Fibroblast of gingiva (primary cell): ENCODE data around the gene STK24.

Experiments
- DNase-seq: peaks from one replicate; pipeline ENCODE4 v3.0.0-alpha.2; 2011; ENCODE audit warnings: low read depth

Gene STK24

DNA sequence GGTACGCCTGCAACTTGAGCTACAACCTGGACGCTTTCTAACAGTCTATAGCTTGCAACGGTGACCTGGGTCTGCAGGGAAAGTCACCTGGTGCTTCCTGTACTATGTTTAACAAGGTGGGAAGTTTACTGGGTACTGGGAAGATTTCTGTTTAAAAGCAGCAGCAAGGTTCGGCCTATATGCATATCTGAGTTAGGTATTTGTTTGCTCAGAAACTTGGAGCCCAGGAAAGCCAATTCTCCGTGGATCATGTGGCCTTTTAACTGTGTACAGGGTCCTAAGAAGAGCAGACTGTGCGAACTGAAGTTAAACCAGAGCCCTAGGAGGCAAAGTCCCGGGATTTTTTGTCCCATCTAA lies 103.1 kb downstream of the STK24 start:
- DNase-seq = no peak

GRCh38 chr13:98473135-98473787 lies 103.6 kb downstream of the STK24 start:
- no peak for DNase-seq

DNA sequence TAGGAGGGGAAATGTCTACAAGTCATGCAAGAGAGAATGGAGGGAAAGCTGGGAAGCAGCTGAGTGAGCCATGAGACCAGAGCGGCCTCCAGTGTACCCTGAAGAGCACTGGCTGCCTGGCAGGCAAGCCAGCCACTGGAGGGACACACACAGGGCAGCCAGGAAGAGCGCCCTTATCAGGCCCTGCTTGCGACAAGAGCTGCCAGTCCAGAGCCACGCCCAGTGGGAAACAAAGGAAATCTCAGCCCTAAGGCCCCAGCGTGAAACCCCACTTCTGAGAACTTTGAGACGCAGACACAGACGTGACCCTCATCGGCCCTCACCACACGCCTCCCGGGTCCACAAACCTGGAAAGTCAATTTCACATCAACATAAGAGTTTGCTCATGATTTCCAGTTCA lies 105.0 kb downstream of the STK24 start:
- DNase-seq = no peak

GRCh38 chr13:98470920-98471319 lies 106.0 kb downstream of the STK24 start:
- DNase-seq = no peak

DNA sequence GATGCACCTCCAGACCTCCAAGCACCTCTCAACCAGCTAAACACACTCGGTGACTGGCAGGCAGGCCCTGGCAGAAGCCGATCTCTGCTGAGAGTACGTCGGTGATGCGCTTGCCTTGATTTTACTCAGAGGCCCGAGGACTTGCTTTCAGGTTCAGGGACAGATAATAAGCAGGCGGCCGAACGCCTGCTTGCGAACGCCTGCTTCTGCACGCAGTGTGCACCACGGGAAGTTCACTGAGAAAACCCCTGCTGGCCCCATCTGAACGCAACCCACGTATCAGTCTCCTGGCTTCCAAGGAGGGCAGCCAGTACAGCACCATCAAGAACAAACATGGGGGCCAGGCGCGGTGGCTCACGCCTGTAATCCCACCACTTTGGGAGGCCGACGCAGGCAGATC lies 108.0 kb downstream of the STK24 start:
- no peak for DNase-seq

GRCh38 chr13:98468361-98468760 lies 108.5 kb downstream of the STK24 start:
- no peak for DNase-seq

DNA sequence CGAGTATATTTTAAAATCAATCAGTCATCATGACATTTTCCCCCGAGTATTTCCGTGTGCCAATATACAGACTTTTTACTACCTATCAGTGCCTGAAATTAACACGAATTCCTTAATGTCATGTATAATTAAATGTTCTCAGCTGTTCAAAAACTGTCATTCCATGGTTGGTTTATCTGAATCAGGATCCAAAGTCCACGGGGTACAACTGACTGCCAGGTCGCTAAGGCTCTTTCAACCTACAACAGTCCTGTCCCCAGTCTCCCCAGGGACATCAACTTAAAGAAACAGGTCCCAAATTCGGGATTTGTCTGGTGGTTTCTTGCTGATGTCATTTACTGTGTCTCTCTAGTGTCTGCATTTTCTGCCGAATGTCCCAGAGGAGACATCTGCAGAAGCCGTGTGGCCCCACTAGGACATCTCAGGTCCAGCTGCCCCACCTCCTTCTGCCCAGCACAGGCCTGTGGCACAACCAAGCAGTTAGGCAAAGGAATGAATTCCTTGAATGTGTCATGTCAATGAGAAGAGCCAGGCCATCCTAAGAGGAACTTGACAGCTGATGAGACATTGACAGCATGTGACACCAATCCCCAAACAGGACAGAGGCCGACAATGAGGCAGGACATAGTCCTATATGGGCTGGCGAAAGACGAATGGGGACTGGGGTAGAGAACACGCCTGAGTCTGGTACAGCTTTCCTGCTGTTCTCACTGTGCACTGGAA lies 109.5 kb downstream of the STK24 start:
- no peak for DNase-seq

DNA sequence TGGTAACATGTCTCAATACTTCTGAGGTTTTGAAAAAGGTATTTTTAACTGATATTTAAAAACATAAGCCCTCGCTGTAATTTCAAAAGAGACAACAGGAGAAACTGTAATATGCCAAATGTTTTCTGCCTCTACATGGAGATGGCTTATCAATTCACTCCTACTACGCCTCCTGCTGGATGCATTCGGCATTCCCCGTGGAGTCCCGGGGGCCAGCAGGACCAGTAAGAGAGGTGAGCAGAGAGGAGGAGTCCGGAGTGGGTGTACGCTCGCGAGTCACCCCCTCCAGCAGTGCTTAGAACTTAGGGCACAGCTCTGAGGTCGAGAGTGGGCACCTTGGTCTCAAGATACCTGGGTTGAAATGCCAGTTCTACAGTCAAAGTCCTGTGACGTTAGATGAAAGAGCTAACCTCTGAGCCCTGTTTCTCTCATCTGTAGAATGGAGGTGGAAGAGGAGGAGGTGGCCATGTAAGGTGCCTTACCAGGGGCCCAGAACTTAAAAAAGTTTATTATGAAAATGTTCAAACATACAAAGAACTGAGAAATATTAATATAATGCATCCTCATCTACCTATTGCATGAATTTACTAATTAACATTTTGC lies 110.2 kb downstream of the STK24 start:
- DNase-seq = peak; percentile 26

GRCh38 chr13:98462946-98463345 lies 114.0 kb downstream of the STK24 start:
- DNase-seq = no peak

GRCh38 chr13:98462241-98462882 lies 114.5 kb downstream of the STK24 start:
- no peak for DNase-seq

DNA sequence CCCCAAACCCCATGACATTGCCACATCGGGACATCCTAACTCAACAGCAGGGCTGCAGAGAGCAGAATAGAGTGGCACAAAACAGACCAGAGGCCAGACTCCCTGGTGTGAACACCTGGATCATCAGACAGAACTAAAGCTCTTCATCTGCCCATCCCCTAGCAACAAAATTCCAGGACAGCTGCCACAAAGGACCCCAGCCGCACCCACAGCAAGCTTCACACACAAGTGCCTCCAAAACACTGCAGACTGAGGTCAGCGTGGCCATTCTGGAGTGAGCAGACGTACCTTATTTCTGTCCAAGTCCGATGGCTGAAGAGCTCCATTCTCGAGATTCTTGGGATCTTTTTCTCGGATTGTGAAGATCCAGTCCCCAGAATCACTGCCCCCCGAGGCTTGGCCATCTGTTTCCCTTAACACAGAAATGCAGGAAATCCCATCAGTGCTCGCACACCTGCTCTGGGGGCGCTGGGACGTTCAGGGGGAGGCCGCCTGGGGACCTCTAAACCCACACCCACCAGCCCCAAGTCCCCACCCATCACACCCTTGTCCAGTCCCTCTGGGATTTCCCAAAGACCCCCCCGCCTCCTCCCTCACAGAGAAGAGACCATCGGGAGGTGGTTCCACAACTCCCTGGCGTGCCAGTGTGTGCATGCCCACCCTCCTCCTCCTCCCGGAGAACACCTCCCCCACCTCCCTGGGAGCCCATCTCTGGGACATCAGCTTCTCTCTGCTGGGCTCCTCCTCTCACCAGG lies 115.2 kb downstream of the STK24 start:
- no peak for DNase-seq

- no peak for DNase-seq
These were observed 116.4 kb downstream of the STK24 start for GRCh38 chr13:98460516-98460915.

- DNase-seq = no peak
These were observed 117.1 kb downstream of the STK24 start for GRCh38 chr13:98459721-98460370.

DNA sequence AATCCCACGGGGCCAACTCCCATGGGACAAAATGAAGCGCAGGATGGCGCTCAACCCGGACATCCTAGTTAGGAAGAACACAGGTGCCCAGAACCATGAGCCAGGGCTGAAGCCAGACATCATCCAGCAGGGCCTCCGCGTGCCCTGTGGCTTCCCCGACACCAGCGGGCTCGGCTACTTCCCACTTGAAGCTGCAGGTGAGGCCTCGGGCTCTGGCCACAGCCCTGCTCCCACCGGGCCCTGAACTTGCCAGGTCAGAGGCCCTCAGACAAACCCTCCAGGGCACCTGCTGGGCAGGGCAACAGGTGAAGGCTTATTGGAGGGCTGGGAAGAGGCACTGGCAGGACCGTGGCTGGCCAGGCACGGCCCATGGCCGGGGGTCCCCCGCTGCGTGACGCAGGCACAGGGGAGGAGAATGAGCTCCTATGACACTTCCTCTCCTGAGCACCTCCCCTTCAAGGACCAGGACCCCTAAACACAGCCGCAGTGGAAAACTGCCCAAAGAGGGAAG lies 117.7 kb downstream of the STK24 start:
- no peak for DNase-seq

GRCh38 chr13:98458431-98458830 lies 118.5 kb downstream of the STK24 start:
- no peak for DNase-seq

GRCh38 chr13:98457053-98457452 lies 119.9 kb downstream of the STK24 start:
- DNase-seq = no peak

- no peak for DNase-seq
These were observed 120.5 kb downstream of the STK24 start for GRCh38 chr13:98456413-98456845.

- peak; percentile 86 for DNase-seq
These were observed 122.5 kb downstream of the STK24 start for GRCh38 chr13:98454389-98454881.

DNA sequence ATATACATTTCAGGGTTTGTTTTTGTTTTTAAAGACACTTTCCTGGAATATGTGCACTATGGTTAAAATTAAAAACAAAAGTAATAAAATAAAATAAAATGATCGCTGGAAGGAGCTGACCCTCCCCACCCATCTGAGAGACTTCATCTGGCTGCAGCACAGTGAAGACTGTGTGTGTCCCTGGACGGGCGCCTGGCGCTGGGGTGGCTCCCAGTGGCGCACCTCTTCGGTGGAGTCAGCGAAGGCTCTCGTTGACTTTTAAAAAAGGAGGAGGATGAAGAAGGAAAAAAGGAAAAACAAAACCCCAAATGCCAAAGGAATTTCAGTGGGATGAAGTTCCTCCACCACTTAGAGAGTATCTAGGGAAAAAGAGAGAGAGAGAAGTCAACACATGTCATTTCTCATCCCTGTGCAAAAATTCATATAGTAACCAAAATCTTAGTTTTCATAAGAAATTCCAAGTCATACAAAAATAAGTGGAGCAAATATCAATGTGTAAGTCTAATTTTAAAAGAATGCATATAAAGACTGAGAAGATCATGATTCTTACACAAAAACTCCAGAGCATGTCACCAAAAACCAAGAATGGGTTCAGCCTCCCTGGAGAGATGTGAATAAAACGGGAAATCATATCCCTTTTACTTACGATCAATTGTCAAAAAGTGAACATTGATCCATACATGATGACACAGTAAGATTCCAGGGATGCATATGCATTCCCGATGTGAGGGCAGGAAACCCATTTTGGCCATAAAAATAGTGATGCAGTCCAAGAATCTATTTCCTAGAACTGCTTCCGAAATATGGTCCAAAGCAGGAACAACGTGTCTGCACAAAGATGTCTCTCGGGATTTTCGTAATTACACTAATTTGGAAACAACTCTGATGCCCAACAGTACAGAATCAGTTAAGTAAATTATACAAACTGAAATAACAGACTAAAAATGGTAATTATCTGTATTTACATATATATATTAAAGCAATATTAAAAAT lies 123.8 kb downstream of the STK24 start:
- DNase-seq = peak; percentile 13
